HL-60 (cell line): Measurements from ENCODE around the gene GNAI2.
"Not testable (repeated sequence)": the region's sequence is repeated elsewhere in the genome, so short reads cannot be mapped to it uniquely, and the experiment has no call there.

ENCODE experiments used
- DNase-seq, 2 experiments: peaks; one replicate each; pipeline ENCODE4 v3.0.0-alpha.2; 2010 to 2020; ENCODE audit warnings: low read depth in 1 of 2, low spot score in 1 of 2
- H3K27ac ChIP-seq: fragments of 250-450 bp; sonication (Bioruptor Pico); replicated peaks from 2 replicates; pipeline ENCODE4 v1.5.1; 2020; ENCODE audit warnings: mild to moderate bottlenecking, moderate library complexity
- H3K27me3 ChIP-seq: fragments of 250-450 bp; sonication (Bioruptor Pico); 2 replicates; pipeline ENCODE4 v1.5.1; 2021; ENCODE audit warnings: mild to moderate bottlenecking, moderate library complexity; ENCODE audit not compliant: insufficient read depth, poor library complexity, severe bottlenecking
- H3K4me3 ChIP-seq: replicated peaks from 2 replicates; pipeline ENCODE4 v1.5.1; 2011; ENCODE audit warnings: mild to moderate bottlenecking, control low read depth, low read length; ENCODE audit not compliant: insufficient read depth
- GABPA ChIP-seq: IDR thresholded peaks from 2 replicates; pipeline ENCODE4 v1.6.1; 2012; ENCODE audit warnings: low read depth
- POLR2AphosphoS5 ChIP-seq: IDR thresholded peaks from 2 replicates; pipeline ENCODE4 v1.6.1; 2012; ENCODE audit warnings: low read depth
- REST ChIP-seq: IDR thresholded peaks from 2 replicates; pipeline ENCODE4 v1.6.1; 2012; ENCODE audit warnings: low read depth; ENCODE audit not compliant: insufficient replicate concordance
- SPI1 ChIP-seq: IDR thresholded peaks from 2 replicates; pipeline ENCODE4 v1.6.1; 2012; ENCODE audit warnings: low read depth, mild to moderate bottlenecking, borderline replicate concordance
- TF ChIP-seq, protein P1 (sequence below): IDR thresholded peaks from one replicate; pipeline ENCODE4 v1.5.1; 2011; ENCODE audit warnings: low read length, control low read depth, inconsistent platforms; ENCODE audit not compliant: insufficient read depth

The GNAI2 gene

GRCh38 chr3:50261505-50261904 is 25.5 kb downstream of the GNAI2 start:
- no peak for DNase-seq
- Histone ChIP-seq H3K27ac (no peak overlapping the region), H3K27me3 (peaks cover 2% of the 10 kb centered on the region), H3K4me3 (no peak overlapping the region)
- TF ChIP-seq REST, result no peak
- TF ChIP-seq GABPA, result no peak
- no peak for TF ChIP-seq POLR2AphosphoS5

- H3K27me3 ChIP-seq, DNase-seq, H3K4me3 ChIP-seq, H3K27ac ChIP-seq: not testable (repeated sequence)
Observed at GRCh38 chr3:50262200-50262599, 26.2 kb downstream of the GNAI2 start.

DNA sequence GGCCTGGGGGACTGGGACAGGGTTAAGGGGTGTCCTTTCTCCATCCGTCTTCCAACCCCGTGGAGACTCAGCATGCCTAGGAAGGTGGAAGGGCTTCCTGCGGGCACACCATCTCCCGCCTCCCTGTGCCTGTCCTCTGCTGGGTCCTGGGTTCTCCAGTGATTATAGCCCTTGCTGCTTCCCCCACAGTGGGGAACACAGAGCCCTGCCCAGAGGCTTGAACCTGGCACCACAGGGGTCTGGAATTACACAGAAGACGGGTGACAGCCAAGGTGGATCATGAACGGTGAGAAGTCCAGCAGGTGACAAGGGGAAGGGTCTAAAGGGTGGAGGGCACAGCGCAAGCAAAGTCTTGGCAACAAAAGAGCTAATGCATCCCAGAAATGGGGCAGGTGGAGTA is 26.8 kb downstream of the GNAI2 start:
- no peak overlapping the region for H3K4me3 ChIP-seq
- H3K27me3 ChIP-seq, result peaks cover 13% of the 10 kb centered on the region
- TF ChIP-seq POLR2AphosphoS5, result no peak
- DNase-seq, result no peak
- no peak overlapping the region for H3K27ac ChIP-seq

- TF ChIP-seq GABPA, result no peak
- no peak for TF ChIP-seq SPI1
- TF ChIP-seq, protein P1, sequence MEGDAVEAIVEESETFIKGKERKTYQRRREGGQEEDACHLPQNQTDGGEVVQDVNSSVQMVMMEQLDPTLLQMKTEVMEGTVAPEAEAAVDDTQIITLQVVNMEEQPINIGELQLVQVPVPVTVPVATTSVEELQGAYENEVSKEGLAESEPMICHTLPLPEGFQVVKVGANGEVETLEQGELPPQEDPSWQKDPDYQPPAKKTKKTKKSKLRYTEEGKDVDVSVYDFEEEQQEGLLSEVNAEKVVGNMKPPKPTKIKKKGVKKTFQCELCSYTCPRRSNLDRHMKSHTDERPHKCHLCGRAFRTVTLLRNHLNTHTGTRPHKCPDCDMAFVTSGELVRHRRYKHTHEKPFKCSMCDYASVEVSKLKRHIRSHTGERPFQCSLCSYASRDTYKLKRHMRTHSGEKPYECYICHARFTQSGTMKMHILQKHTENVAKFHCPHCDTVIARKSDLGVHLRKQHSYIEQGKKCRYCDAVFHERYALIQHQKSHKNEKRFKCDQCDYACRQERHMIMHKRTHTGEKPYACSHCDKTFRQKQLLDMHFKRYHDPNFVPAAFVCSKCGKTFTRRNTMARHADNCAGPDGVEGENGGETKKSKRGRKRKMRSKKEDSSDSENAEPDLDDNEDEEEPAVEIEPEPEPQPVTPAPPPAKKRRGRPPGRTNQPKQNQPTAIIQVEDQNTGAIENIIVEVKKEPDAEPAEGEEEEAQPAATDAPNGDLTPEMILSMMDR, result no peak
- TF ChIP-seq REST, result no peak
- no peak for TF ChIP-seq POLR2AphosphoS5
- H3K4me3 ChIP-seq, result no peak overlapping the region
- no peak overlapping the region for H3K27ac ChIP-seq
- peaks cover 16% of the 10 kb centered on the region for H3K27me3 ChIP-seq
- DNase-seq, result no peak
Observed at GRCh38 chr3:50263478-50264382, 27.7 kb downstream of the GNAI2 start.

GRCh38 chr3:50264383-50264963 is 28.5 kb downstream of the GNAI2 start:
- no peak for DNase-seq
- H3K27me3 ChIP-seq, result peaks cover 16% of the 10 kb centered on the region
- no peak overlapping the region for H3K27ac ChIP-seq
- TF ChIP-seq SPI1 (no peak), REST (no peak), GABPA (no peak), POLR2AphosphoS5 (no peak)
- H3K4me3 ChIP-seq, result no peak overlapping the region
